Islet of Langerhans (tissue), 1 donor: ENCODE data around the gene TMEM121.
A peak's percentile ranks its signal among the peaks of the same experiment; 100 is the strongest.

Experiments
- FAIRE-seq: peaks from one replicate; lab custom pipeline; 2011; peaks lifted over from hg19 to GRCh38; lab: Jason Lieb, UNC

Gene TMEM121

DNA sequence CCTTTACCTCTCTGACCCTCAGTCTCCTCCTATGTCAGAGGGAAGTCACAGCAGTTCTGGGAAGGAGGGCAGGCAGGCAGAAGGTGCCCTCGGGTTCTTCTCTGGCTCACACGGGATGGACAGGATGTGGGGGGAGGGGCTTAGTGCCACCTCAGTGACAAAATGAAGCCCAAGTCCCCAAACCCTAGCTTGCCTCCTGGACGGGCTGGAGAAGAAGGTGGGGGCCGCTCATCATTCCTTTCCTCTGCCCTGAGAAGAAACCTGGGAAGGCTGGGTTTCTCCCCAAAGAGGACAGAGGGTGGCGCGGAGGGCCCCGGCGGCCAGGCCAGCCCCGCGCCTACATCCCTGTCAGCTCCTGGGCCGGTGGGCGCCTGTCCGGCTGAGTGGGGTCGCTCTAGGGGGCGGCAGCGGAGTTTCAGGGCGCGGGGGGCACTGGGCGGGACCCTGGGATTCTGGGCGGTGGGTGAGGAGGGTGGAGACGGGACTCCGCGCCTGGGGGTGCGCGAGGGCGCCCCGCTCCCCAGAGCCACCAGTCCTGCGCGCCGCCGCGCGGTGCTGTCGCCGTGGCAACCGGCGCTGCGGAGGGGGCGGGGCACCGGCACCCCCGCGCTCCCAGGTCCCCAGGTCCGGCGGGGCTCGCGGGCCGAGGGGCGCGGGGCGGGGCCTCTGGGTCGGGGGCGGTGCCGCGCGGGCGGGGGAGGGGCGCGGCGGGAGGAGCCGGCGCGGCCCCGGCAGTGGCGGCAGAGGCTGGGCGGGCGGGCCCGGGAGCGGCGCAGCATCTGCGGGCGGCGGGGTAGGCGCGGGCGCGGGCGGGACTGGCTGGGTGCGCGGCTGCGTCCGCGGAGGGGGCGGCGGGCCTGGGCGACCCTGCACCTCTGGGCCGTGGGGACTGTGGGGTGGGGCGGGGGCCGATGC lies at the start of gene TMEM121:
TMEM121 (plus strand) TSS at position 723 of the 915 bp plus-strand sequence. CDS start 2,252 bp downstream, outside the sequence.
- FAIRE-seq: no peak

DNA sequence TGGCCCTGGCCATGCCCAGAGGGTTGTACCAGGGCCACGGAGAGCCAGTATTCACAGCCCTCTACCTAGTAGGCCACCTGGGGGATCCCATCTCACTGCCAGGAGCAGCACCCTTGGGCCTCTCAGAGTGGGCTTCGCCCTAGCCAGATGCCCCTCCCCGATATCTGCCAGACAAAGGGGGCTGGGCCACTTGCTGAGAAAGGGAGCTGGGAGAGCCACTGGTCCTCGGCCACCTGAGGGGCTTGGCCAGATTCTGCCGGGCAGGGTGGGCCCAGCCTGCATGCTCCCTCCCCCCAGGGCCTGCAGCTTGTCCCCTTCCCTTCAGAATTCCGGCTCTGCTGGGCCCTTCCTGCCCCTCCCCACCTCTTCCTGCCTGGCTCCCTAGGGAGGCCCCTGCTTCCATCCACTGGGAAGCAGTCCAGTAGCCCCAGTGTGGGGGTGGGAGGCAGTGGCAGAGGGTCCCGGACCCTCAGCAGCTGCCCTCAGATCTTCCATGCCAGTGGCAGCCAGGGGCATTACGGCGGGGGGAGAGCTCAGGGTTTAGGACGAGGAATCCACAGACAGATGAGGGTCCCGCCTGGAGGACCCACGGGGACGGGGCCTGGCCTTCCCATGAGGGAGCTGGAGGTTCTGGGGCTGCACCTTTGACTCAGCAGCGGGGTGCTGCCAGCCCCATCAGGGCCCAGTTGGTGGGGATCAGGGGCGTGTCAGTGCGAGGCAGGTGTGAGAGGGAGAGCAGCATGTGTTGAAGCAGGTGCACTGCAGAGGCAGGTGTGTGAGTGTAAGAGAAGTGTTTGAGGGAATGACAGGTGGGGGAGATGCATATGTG lies 49.3 kb upstream of the TMEM121 start:
- no peak for FAIRE-seq

DNA sequence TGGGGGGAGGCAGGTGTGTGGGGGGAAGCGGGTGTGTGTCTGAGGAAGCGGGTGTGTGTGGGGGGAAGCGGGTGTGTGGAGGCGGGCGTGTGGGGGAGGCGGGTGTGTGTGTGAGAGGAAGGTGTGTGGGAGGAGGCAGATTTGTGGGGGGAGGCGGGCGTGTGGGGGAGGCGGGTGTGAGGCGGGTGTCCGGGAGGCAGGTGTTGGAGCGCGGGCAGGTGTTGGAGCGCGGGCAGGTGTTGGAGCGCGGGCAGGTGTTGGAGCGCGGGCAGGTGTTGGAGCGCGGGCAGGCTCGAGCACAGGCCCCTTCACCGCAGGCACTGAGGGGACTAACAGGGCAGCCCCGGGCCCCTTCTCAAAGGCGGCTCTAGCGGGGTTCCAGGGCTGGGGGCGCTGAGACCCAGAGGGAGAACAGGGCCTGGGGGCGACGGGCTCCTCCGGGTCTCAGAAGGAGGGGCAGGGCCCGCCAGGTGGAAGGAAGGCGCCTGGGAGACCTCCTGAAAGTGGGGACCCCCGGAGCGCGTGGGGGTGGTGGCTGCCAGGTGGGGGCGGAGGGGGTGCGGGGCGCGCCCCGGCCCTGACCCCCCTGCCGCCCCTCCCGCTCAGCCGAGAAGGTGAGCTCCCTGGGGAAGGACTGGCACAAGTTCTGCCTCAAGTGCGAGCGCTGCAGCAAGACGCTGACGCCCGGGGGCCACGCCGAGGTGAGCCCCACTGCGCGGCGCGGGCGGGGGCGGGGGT lies 48.6 kb upstream of the TMEM121 start:
- FAIRE-seq: no peak

DNA sequence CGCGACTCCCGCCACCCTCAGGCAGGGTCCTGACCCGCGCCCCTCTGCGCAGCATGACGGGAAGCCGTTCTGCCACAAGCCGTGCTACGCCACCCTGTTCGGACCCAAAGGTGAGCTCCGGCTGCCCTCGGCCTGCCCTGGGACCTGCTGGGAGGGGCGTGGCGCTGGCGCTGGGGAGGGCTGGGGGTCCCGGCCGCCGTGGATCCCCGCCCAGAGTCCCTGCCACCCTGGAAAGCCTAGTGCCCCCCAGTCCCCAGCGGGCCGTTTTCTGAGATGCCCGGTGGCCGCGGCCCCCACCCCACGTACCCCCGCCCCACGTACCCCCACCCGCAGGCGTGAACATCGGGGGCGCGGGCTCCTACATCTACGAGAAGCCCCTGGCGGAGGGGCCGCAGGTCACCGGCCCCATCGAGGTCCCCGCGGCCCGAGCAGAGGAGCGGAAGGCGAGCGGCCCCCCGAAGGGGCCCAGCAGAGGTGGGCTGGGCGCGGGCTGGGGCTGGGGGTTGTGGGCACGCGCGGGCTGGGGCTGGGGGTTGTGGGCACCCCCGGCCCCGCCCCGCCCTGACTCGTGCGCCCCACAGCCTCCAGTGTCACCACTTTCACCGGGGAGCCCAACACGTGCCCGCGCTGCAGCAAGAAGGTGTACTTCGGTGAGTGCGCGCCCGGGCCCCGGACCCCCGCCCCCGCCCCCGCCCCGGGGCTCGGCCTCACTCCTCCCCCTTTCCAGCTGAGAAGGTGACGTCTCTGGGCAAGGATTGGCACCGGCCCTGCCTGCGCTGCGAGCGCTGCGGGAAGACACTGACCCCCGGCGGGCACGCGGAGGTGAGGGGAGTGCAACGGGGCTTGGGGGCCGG lies 47.8 kb upstream of the TMEM121 start:
- no peak for FAIRE-seq

DNA sequence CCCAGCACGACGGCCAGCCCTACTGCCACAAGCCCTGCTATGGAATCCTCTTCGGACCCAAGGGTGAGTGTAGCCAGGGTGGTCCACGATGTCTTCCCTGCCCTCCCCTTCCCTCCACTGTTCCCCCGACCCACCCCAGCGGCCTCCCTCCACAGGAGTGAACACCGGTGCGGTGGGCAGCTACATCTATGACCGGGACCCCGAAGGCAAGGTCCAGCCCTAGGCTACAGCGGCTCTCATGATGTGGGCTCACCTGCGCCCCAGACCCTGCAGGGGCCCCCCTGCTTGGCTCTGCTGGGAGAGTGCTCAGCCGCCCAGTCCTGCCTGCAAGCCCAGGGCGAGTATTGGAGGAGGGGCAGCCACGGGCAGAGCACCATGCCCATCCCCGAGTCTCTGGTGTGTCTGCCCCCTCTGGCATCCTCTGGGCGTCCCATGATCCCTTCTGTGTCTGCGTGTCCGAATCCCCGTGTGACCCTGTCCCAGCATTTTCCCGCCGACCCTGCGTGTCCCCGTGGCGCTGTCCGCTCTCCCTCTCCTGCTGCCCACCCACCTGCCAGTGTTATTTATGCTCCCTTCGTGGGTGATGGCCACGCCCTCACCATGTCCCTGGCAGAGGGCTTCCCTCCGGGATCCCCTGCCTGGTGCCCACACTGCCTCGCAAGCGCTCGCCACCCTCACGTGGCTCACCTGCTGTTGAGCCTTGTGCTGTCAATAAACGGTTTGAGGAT lies 46.8 kb upstream of the TMEM121 start:
- no peak for FAIRE-seq

DNA sequence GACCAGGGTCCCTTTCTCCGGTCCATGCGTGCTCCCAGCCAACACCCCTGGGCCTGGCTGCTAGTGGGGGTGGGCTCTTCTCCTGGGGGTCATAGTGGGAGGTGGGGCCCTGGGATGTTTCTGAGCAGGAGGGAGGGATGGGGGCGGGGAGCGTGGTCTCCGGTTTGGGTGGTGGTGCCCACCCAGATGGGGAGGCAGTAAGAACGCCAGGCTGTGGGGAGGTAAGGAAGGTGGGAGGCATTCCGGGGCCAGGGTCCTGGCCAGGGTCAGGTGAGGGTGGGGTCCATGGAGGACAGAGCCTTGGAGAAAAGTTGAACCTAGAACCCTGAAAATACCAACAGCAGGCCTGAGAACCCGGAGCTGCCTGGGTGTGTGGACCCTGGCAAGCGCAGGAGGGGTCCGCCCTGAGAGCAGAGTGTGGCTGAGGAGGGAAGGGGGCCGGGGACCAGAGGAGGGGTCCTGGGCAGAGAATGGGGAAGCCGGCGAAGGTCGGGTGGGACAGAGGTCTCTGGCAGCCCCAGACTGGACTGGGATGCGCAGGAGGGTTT lies 46.1 kb upstream of the TMEM121 start:
- no peak for FAIRE-seq

DNA sequence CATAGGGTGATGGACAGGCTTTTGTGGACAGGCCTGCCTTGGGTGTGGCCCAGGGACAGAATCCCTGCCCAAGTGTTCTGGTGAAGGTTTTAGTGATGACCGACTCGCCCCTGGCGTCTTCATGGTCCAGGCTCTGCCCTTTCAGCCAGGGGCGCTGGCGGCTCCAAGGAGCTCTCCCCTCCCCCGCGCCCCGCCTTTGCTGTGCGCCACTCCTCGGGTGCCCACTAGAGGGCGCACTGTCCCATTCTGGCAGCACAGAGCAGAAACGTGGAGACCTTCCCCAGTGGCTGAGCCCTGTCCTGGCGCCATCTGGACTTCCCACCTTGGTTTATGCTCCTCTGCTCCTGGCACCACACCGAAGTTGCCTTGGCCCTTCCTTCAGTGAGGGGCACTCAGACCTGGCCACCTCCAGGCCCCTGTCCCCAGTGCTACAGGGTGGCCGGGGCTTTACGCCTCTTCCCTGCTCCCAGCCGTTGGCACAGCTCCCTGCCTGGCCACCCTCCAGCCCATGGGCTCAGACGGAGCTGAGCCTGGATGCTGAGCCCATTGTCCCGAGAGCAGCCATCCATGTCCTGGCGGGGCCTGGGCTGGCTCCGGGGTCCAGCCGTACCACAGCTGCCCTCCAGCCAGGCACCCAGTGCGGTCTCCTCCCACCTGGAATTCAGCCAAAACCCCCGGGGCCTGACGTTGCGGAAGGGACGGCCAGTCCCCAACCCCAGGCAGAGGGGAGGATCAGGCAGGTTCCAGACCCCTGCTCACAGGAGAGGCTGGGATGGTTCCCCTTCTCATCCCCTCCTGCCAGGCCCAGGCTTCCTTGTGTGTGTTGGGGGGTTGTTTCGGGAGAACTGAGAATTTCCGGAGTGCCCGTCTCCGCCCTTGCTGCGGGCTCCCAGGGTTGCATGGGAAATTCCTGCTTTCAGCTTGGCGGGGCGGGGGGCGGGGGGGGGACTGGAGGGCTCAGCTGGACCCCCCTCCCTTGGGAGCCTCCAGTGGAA lies 45.3 kb upstream of the TMEM121 start:
- FAIRE-seq: no peak

DNA sequence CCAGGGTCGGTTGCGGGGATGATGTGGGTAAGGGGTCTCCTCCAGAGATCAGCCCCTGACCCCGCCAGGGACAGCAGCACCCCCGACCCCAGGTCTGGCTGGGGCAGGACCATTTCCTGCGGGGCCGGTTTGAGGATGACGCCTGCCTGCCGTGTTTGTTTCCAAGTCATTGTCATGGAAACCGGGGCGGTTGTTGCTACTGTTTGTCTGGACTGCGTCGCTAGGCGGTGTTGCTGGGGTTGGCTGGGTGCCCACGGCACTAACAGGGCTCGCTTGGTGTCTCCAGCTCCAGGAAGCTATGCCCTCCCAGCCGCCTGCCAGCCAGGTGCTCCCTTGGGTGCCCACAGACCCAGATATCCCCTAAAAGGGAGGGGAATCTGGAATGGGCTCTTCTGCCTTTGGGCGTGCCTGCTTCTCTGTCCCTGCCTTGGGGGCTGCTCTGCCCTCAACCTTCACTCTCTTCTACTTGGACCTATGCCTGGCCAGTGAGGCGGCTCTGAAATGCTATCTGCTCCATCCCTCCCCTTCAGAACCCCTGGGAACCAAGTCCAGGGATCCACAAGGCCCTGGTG lies 44.4 kb upstream of the TMEM121 start:
- FAIRE-seq: peak; percentile 79

DNA sequence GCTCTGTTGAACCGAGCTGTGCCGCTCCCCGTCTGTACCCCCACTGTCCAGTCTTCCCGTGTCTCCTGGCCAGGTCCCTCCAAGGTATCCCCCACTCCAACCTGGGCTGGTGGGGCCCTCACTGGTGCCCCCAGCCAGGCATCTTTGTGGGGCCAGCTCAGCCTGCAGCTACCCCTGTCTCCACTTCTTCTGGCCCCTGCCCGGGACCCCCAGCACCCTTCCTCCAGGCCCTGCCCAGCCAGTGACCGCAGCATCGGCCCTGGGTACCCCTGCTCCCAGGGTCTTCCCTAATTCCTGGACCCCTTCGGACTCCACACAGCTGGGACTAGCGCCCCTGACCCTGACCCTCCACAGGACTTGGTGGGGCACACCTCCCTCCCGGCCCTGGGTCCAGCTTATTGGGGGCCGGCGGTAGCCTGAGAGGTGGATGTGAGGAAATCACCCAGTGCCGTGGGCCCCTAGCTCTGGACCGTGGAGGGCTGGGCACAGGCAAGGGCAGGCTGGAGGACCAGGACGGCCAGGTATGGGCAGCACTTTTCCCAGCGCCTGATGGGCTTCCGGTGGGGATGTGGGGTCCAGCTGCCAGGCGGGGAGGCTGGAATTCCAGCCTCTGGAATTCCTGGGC lies 43.8 kb upstream of the TMEM121 start:
- no peak for FAIRE-seq

DNA sequence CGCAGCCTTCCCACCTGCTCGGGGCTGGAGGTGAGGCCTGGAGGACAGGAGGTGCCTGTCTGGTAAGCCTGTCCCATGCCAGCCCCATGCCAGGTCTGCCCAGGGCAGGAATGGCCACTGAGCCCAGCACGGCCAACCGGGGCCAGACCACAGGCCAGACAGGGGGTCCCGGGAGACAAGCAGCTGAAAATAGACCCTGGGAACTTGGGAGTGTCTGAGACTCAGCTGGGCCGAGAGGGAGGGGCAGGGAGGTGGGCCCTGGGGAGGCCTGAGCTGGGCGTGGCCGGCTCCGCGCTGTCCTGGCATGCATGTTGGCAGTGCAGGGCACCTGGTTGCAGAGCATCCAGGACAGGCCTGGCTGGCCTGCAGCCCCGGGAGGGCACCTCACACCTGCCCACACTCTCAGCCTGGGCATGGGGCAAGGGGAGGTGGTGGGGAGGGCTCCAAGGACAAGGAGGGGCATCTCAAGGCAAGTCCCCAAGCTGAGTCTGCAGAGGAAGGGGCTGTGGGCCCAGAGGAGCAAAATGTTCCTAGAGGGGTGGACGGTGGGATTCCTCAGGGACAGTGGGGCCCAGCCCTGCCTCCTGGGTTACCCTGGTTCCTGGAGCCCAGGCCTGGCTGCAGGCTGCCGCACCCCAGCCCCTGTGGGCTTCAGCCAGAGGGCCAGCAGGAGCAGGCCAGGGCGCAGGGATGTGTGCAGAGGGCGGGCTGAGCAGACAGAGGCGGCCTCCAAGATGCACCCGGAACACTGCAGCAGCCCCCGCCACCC lies 42.9 kb upstream of the TMEM121 start:
- no peak for FAIRE-seq

DNA sequence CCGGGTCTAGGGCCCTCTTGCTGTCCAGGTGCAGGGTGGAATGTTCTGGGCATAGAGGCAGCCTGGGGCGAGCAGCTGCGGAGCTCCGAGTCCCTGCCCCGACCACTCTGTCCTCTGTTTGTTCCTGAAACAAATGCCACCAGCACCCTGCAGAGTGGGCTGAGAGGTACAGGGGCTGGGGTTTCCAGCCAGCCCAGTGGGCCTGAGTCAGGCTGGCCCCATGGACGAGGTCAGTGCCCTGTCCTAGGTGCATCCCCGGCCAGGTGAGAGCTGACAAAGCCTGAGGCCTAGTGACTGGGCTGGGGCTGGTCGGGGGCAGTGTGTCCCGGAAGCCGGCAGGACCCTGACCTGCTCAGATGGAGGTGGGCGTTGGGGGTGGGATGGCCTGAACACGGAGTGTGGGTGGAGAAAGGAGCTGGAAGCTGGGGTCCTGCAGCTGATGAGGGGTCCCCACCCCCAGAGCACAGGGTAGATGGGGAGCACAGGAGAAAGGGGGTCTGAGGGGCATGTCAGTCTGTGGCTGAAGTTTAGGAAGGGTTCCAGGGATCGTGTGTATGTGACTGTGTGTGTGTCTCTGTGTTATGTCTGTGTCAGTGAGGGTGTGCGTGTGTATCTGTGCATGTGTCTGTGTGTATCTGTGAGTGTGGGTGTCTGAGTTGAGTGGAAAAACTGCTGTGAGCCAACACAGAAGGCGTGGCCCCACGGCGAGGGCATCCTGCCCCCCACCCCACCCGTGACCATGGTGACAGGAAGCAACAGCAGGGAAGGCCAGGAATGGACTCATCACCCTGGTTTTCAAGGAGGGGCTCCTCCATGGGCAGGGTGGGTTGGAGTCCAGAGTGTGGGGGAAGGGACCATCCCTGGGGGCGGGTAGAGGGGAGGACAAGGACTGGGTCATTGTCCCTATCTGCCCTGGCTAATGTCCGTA lies 42.0 kb upstream of the TMEM121 start:
- no peak for FAIRE-seq

DNA sequence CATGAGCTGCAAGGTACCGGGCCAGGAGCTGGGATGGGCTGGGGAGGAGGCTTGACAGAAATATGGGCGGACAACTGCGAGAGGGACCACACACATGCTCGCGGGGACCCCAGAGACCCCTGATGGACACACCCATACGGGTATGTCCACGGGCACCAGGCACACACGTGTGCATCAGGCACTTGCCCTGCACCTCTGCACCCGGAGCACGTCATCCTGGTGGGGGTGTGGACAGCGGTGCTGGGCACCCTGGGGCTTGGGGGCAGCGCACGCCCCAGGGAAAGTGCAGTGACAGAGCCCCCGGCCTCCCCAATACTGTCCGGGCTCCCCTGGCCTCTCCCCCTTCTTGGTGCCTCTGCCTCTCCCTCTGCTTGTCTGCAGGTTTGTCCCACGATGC lies 41.4 kb upstream of the TMEM121 start:
- no peak for FAIRE-seq

DNA sequence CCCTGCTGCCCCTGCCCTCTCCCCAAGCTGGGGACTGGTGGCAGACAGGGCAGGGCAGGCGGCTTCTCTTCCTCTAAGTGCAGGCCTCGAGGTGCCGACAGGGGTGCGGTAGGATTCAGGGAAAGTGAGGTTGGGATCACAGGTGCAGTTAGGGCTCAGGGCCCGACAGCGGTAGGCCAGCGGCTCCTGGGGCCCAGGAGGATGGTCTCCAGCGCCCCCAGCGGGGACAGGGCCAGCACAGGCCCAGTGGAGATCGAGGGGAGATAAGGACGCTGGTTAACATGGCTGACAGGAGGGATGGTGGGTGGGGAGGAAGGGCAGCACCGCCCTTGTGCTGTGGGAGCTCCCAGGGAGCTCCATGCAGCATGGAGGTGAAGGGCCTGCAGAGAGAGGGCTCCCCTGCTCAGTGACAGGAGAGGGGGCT lies 40.6 kb upstream of the TMEM121 start:
- FAIRE-seq: no peak

DNA sequence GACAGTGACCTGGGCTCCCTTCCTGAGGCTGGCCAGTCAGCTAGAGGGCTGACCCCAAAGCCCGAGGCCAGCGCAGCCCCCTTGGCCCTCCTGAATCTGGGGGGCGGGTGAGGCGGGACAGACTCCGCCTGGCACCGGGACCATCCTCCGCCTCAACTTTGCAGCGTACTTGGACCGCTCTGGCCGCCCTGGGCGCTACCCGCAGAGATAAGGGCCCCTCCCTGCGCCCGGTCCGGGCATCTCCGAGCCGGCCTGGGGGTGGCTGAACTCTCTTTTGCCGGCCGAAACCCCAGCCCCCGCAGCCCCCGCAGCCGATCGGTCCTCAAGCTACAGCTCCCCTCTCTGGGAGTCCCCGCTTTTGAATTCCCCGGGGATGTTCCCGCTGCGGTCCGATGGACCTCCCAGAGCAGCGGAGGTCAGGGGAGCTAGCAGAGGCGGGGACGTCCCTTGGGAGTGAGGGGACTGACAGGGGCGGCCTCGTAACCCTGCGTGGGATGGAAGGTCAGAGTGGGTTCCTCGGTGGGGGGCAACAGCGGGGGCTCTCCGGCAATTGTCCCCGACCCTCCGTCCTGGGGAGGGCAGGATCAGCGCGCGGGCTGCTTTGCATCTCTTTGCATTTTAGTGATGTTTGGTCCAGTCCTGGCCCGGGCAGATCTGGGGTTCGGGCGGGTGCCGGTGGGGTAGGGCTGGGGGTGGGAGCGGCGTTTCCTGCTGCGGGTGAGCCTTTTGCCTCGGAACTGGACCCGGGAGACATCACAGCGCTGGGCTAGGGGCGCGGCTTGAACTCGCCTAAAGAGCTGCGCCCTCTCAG lies 40.0 kb upstream of the TMEM121 start, which contains the start of gene CRIP1:
CRIP1 (plus strand) TSS at position 724 of the 811 bp plus-strand sequence. CDS start 374 bp downstream, outside the sequence.
- no peak for FAIRE-seq

DNA sequence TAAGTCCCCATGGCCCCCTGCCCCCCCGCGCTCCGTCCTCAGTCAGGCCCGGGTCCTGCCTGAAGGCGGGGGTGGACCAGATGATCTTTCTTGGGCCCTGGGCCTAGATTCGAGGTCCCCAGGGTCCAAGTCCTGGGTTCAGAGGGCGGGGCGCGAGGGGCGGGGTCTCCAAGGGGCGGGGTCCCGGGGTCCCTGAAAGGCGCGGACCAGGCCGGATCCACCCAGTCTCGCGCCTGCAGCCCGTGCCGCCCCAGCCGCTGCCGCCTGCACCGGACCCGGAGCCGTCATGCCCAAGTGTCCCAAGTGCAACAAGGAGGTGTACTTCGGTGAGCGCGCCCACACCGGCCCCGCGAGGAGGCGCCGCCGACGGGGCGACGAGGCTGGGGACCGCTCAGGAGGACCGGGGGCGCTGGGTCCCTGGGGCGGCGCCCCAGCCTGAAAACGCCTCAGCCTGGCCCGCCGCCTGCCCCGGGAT lies 39.4 kb upstream of the TMEM121 start:
- no peak for FAIRE-seq
